Fibroblast of the conjunctiva (primary cell): Measurements from ENCODE around the gene ELF5.

ENCODE experiments used
- DNase-seq: peaks from one replicate; pipeline ENCODE4 v3.0.0-alpha.2; 2010; ENCODE audit warnings: low read depth

Gene ELF5

GRCh38 chr11:34513682-34514449, at the start of gene ELF5:
ELF5 (minus strand) TSS chr11:34513794; CDS start chr11:34505749, 8,045 bp downstream.
- DNase-seq, result no peak

GRCh38 chr11:34562976-34563375, 49.4 kb upstream of the ELF5 start:
- no peak for DNase-seq

- no peak for DNase-seq
Observed at GRCh38 chr11:34560511-34560910, 46.9 kb upstream of the ELF5 start.

- DNase-seq, result no peak
Observed at GRCh38 chr11:34558673-34559072, 45.1 kb upstream of the ELF5 start.

- no peak for DNase-seq
Observed at GRCh38 chr11:34558211-34558610, 44.6 kb upstream of the ELF5 start.

- DNase-seq, result no peak
Observed at GRCh38 chr11:34552270-34552669, 38.7 kb upstream of the ELF5 start.

GRCh38 chr11:34549271-34549670, 35.7 kb upstream of the ELF5 start:
- no peak for DNase-seq

- no peak for DNase-seq
Observed at GRCh38 chr11:34548278-34548677, 34.7 kb upstream of the ELF5 start.

GRCh38 chr11:34546511-34547209, 33.1 kb upstream of the ELF5 start:
- DNase-seq, result no peak

- DNase-seq, result no peak
Observed at GRCh38 chr11:34542089-34542488, 28.5 kb upstream of the ELF5 start.

GRCh38 chr11:34540870-34541269, 27.3 kb upstream of the ELF5 start:
- no peak for DNase-seq

- no peak for DNase-seq
Observed at GRCh38 chr11:34537636-34538035, 24.0 kb upstream of the ELF5 start.

GRCh38 chr11:34536056-34536455, 22.5 kb upstream of the ELF5 start:
- DNase-seq, result no peak

- DNase-seq, result no peak
Observed at GRCh38 chr11:34534826-34535225, 21.2 kb upstream of the ELF5 start.

- DNase-seq, result no peak
Observed at GRCh38 chr11:34531663-34532062, 18.1 kb upstream of the ELF5 start.

- DNase-seq, result no peak
Observed at GRCh38 chr11:34530545-34531234, 17.1 kb upstream of the ELF5 start.

GRCh38 chr11:34529643-34530042, 16.0 kb upstream of the ELF5 start:
- no peak for DNase-seq

- DNase-seq, result no peak
Observed at GRCh38 chr11:34528072-34528471, 14.5 kb upstream of the ELF5 start.

GRCh38 chr11:34525888-34526657, 12.5 kb upstream of the ELF5 start:
- no peak for DNase-seq

GRCh38 chr11:34525098-34525497, 11.5 kb upstream of the ELF5 start:
- no peak for DNase-seq

- no peak for DNase-seq
Observed at GRCh38 chr11:34524696-34525095, 11.1 kb upstream of the ELF5 start.

GRCh38 chr11:34523053-34523452, 9.5 kb upstream of the ELF5 start:
- no peak for DNase-seq
